AG04449 (cell line): ENCODE measurements around the gene TTC23L.

Experiments
- CTCF ChIA-PET: fragments of 350-600 bp; formaldehyde crosslinking; extraction: SDS; loops from one replicate; lab custom pipeline; 2021; ENCODE audit warnings: antibody characterized with exemption; lab: Yijun Ruan, JAX
- POLR2A ChIA-PET: fragments of 400-600, 350-600 bp; formaldehyde crosslinking; extraction: SDS; loops from one replicate; lab custom pipeline; 2020; ENCODE audit warnings: antibody characterized with exemption, inconsistent platforms; lab: Yijun Ruan, JAX
- DNase-seq: peaks from one replicate; pipeline ENCODE4 v3.0.0-alpha.2; 2010; ENCODE audit warnings: low read depth, low spot score
- H3K4me3 ChIP-seq: 2 replicates; pipeline ENCODE4 v1.5.1; 2011; ENCODE audit warnings: low read depth, mild to moderate bottlenecking, control low read depth, low read length
- TF ChIP-seq, protein P1 (sequence below): IDR thresholded peaks from one replicate; pipeline ENCODE4 v1.5.1; 2011; ENCODE audit warnings: mild to moderate bottlenecking, moderate library complexity, low read length, control low read depth, inconsistent platforms; ENCODE audit not compliant: insufficient read depth; ENCODE audit errors: missing control alignments

Gene TTC23L

GRCh38 chr5:34803974-34804732 lies 34.8 kb upstream of the TTC23L start:
- TF ChIP-seq, protein P1, sequence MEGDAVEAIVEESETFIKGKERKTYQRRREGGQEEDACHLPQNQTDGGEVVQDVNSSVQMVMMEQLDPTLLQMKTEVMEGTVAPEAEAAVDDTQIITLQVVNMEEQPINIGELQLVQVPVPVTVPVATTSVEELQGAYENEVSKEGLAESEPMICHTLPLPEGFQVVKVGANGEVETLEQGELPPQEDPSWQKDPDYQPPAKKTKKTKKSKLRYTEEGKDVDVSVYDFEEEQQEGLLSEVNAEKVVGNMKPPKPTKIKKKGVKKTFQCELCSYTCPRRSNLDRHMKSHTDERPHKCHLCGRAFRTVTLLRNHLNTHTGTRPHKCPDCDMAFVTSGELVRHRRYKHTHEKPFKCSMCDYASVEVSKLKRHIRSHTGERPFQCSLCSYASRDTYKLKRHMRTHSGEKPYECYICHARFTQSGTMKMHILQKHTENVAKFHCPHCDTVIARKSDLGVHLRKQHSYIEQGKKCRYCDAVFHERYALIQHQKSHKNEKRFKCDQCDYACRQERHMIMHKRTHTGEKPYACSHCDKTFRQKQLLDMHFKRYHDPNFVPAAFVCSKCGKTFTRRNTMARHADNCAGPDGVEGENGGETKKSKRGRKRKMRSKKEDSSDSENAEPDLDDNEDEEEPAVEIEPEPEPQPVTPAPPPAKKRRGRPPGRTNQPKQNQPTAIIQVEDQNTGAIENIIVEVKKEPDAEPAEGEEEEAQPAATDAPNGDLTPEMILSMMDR: no peak
- CTCF ChIA-PET: interaction anchor here (0.8 to 1.4 kb wide), 4 partner anchors 14 to 318 kb away, joined by 3 to 5 read pairs (median 4); no protein-coding TSS in a partner anchor
- H3K4me3 ChIP-seq: no peak overlapping the region
- POLR2A ChIA-PET: no interaction called here
- no peak for DNase-seq

GRCh38 chr5:34804913-34805312 lies 34.1 kb upstream of the TTC23L start:
- TF ChIP-seq, protein P1: no peak
- POLR2A ChIA-PET: no interaction called here
- CTCF ChIA-PET: interaction anchor here (0.9 to 1.4 kb wide), 2 partner anchors 13 to 314 kb away, joined by 3 read pairs; no protein-coding TSS in a partner anchor
- no peak overlapping the region for H3K4me3 ChIP-seq
- DNase-seq: no peak

DNA sequence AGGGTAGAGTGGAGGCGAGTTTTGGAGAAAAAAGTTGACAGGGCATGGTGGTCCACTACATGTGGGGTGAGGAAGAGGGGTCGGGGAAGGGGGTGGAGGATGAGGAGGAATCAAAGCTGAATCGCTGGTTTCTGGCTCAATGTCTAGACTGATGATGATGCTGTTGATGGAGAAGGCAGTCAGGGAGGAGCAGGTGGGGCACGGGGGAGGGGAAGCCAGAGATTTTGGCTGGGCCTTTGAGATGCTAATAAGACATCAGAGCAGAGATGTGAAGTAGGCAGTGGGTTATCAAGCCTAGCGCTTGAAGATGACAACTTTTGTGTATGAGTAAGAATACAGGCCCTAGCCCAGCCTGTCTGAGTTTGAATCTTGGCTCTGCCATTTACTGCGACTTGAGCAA lies 32.4 kb upstream of the TTC23L start:
- H3K4me3 ChIP-seq: no peak overlapping the region
- ChIA-PET CTCF (interaction anchor here (0.9 kb wide), 1 partner anchor 98 kb away, joined by 3 read pairs; no protein-coding TSS in a partner anchor), POLR2A (no interaction called here)
- no peak for DNase-seq
- TF ChIP-seq, protein P1: no peak

GRCh38 chr5:34811706-34812105 lies 27.3 kb upstream of the TTC23L start:
- no peak overlapping the region for H3K4me3 ChIP-seq
- POLR2A ChIA-PET: no interaction called here
- DNase-seq: no peak
- CTCF ChIA-PET: interaction anchor here (1.6 kb wide), 1 partner anchor 325 kb away, joined by 5 read pairs; no protein-coding TSS in a partner anchor
- TF ChIP-seq, protein P1: no peak

DNA sequence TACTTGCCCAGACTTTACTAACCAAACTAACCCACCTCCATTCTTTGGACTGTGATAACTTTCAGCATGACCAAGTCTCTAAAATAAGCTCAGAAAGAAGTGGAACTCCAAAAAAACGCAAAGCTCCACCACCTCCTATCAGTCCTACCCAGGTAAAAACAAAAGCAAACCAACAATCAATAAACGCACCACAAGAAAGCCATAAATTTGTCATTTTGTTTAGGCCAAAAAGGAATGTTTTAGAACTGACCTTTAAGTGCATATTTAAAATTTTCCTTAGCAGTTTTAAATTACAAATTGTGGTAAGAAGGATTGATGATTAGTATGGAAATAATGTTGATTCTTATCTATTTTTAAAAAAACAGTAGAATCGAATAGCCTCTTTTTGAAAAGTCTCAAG lies 25.5 kb upstream of the TTC23L start:
- CTCF ChIA-PET: interaction anchor here (1.1 kb wide), 1 partner anchor 9 kb away, joined by 3 read pairs; no protein-coding TSS in a partner anchor

More for the DNA sequence above, 25.5 kb upstream of the TTC23L start:
- no peak for DNase-seq
- TF ChIP-seq, protein P1: no peak
- POLR2A ChIA-PET: interaction anchor here (0.7 kb wide), 1 partner anchor 326 kb away, joined by 3 read pairs; no protein-coding TSS in a partner anchor
- H3K4me3 ChIP-seq: no peak overlapping the region
